Myometrial cell (primary cell): ENCODE data around the gene ZNF653. TPM values are rescaled to one million over a fixed set of nuclear protein-coding genes. Genes with fewer than 3 reads are reported as not detected.

Experiments
- total RNA-seq: library from RNA; depleted of rRNA; stranded (reverse); fragments of >200 nt; gene quantifications from 2 replicates; pipeline ENCODE4 v1.2.3, GENCODE V29; 2015

The ZNF653 gene
- 3.2 and 7.8 TPM in 2 replicates for total RNA-seq

DNA sequence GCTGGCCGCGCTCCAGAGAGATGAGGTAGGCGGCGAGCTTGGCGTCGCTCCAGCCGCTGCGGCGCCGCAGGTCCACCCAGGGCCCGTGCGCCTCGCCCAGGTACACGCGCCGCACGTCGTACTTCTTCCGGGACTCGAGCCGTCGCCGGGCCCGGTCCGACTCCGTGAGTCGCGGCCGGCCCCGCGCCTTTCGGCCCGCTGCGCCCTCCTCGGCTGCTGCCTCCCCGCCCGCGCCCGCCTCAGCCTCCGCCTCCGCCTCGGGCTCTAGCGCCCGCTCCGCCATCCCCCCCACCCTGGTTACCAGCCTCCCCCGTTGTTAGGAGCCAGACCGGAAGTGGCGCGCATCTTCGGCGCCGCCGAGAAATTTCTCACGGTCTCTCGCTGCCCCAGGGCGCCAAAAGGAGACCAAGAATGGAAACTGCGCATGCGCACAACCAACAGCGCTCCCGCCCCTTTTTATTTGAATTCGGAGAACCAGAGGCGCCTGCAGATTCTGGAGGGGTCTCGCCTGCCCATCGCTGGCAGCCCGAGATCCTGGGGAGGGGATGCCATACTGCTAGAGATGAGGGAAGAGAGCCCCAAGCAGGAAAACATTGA, at the start of gene ZNF653:
Gene ZNF653, minus strand, starts transcription at position 336 of the 597 bp plus-strand sequence. Its CDS starts 53 bp downstream, at position 283.

DNA sequence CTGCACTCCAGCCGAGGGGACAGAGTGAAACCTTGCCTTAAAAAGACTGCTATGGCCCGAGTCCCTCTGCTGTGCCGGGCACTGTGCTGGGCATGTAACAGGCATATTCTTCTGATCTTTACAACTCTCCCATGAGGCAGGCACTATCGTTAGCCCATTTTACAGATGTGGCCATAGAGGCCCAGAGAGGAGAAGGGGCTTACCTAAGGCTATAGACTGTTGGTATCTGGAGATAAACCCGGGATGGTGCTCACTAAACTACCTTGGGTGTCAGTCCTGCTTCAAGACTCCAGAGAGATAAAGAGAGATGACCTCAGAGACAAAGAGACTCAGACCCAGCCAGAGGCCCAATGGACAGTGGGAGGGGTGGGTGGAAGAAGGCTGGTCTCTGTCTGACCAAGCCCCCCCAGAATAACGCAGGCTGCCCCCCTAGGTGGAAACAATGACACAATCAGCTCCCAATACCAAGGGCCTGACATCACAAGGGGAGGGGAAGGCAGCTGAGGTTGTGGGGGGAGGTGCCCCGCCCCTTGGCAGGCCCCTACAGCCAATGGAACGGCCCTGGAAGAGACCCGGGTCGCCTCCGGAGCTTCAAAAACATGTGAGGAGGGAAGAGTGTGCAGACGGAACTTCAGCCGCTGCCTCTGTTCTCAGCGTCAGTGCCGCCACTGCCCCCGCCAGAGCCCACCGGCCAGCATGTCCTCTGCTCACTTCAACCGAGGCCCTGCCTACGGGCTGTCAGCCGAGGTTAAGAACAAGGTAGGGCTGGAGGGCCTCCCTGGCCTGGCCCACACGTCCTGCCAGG, 32.8 kb upstream of the ZNF653 start, which contains the start of gene CNN1:
Gene CNN1, plus strand, starts transcription at position 620 of the 805 bp plus-strand sequence. Its CDS starts 77 bp downstream, at position 697.

DNA sequence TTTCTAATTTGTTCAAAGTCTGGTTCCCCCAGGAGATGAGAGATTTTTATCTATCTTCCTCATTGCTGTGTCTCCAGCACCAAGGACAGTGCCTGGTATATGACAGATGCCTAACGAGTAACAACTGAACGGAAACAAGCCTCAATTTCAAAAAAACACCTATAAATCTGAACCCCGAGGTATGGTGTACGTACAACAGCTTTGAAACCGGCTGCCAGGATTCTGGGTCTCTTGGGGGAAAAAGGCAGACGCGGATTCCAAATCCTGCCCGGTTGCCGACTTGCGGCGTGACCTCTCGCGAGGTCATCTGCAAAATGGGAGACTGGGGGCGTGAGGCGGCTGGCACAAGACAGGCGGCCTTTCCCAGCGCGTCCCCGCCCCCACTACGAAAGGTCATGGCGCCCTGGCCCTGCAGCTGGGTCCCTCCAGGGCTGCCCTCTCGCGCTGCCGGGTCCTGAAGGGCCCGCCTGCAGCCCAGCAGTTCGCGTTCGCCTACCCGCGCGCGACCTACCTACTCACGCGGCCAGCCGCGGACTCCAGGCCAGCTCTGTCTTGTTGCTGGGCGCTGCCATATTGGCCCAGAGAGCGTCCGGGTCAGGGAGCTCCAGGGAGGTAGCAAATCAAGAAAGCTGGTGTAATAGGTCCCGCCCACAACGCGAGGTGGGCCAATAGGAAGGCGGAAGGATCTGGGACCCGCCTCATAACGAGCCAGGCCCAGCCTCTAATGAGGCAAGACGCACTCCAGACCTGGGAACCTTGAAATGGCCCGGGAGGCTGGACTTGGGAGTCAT, 23.1 kb upstream of the ZNF653 start, which contains the start of gene ECSIT:
Gene ECSIT, minus strand, starts transcription at position 584 of the 791 bp plus-strand sequence. CDS start 9,964 bp downstream, outside the sequence.

DNA sequence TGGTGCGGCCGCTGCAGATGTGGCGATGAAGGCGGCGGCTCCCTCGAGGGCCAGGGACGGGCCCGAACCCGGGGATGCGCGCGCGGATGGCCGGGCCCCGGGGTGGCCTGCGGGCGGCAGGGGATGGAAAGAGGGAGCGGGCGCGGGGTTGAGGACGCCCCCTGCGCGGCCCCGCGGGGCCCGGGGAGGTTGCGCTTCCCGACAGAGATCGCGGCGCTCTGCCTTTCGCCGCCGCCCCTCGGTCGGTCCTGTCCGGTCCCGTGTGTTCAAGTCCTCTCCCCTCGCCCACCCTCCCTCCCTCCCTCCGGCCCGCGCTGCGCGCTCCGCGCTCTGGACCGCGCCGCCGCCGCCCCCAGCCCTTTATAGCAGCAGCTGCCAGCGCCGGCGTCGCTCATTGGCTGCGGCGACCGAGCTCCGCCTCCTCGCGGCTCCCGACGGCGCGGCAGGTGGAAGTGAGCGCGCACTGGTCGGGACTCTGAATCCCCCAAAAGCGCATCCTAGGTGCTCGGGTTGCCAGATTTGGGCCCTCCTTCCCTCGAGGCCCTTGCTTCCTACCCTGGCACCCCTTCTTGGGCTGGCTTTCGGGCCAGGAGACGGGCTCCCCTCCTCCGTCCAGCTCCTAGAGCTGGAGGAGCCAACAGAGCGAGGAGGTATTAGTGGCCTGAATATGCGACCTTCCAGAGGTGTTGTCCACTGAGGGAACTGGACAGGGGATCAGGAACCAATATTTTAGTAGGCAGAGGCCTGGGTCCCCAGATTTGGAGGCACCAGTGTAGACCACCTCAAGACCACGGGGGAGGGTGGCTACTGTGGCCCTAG, 24.7 kb downstream of the ZNF653 start, which contains the start of gene ELAVL3:
Gene ELAVL3, minus strand, starts transcription at position 332 of the 819 bp plus-strand sequence. CDS start 438 bp downstream, outside the sequence.

GRCh38 chr19:11435057-11435832, 70.4 kb downstream of the ZNF653 start, which contains the start of the genes ODAD3 and PRKCSH:
Gene ODAD3, minus strand, starts transcription at chr19:11435121. Its CDS starts 105 bp downstream, at chr19:11435016.
Gene PRKCSH, plus strand, starts transcription at chr19:11435635. Its CDS starts 483 bp downstream, at chr19:11436118.

Other genes starting within 250 kb of the ZNF653 start
- gene DOCK6, start 243.3 kb downstream of the ZNF653 start, total RNA-seq = 25.2 and 26.8 TPM in 2 replicates
- not detected in 2 replicates for gene TSPAN16, start 209.7 kb downstream of the ZNF653 start, total RNA-seq
- gene RAB3D, start 166.2 kb downstream of the ZNF653 start, total RNA-seq = 6.6 and 9.0 TPM in 2 replicates
- gene TMEM205, start 159.6 kb downstream of the ZNF653 start, total RNA-seq = 181 and 221 TPM in 2 replicates
- gene CCDC159, start 159.3 kb downstream of the ZNF653 start, total RNA-seq = 12.6 and 12.7 TPM in 2 replicates
- gene PLPPR2, start 150.4 kb downstream of the ZNF653 start, total RNA-seq = 21.4 and 33.2 TPM in 2 replicates
- 1.7 and 2.5 TPM in 2 replicates for gene SWSAP1, start 131.2 kb downstream of the ZNF653 start, total RNA-seq
- gene EPOR, start 121.5 kb downstream of the ZNF653 start, total RNA-seq = 9.0 and 13.8 TPM in 2 replicates
- gene RGL3, start 86.5 kb downstream of the ZNF653 start, total RNA-seq = not detected in 2 replicates
- under 0.01 and 0.89 TPM in 2 replicates for gene ODAD3, start 70.7 kb downstream of the ZNF653 start, total RNA-seq
- 183 and 227 TPM in 2 replicates for gene PRKCSH, start 70.2 kb downstream of the ZNF653 start, total RNA-seq
- not detected in 2 replicates for gene ELAVL3, start 24.8 kb downstream of the ZNF653 start, total RNA-seq
- 43.2 and 46.1 TPM in 2 replicates for gene ECSIT, start 23.3 kb upstream of the ZNF653 start, total RNA-seq
- 5.5 and 10.3 TPM in 2 replicates for gene CNN1, start 33.0 kb upstream of the ZNF653 start, total RNA-seq
- 46.3 and 65.7 TPM in 2 replicates for gene ELOF1, start 53.4 kb upstream of the ZNF653 start, total RNA-seq
- not detected in 2 replicates for gene ACP5, start 71.8 kb upstream of the ZNF653 start, total RNA-seq
- gene ZNF627, start 91.6 kb upstream of the ZNF653 start, total RNA-seq = 8.1 and 8.7 TPM in 2 replicates
- gene ZNF823, start 233.1 kb upstream of the ZNF653 start, total RNA-seq = 2.3 and 5.8 TPM in 2 replicates